ENCODE results near the gene ACVRL1.

DNA sequence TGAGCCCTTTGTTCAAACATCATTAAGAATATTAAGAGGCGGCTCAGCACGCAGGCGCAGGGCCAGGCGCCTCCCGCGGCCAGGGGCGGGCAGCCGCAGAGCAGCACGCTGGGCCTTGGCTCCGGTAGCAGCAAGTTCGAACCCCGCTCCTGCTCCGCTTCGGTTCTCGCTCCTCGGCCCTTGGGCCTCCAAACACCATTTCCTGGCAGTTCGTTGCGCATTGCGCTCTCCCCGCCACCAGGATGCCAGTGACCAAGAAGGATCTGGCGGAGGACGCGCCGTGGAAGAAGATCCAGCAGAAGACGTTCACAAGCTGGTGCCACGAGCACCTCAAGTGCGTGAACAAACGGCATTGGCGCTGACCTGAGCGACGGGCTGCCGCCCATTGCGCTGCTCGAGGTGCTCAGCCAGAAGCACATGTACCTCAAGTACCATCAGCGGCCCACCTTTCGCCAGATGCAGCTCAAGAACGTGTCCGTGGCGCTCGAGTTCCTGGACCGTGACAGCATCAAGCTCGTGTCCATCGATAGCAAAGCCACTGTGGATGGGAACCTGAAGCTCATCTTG, 6.9 kb upstream of the ACVRL1 start:
- TF ChIP-seq, protein P1, sequence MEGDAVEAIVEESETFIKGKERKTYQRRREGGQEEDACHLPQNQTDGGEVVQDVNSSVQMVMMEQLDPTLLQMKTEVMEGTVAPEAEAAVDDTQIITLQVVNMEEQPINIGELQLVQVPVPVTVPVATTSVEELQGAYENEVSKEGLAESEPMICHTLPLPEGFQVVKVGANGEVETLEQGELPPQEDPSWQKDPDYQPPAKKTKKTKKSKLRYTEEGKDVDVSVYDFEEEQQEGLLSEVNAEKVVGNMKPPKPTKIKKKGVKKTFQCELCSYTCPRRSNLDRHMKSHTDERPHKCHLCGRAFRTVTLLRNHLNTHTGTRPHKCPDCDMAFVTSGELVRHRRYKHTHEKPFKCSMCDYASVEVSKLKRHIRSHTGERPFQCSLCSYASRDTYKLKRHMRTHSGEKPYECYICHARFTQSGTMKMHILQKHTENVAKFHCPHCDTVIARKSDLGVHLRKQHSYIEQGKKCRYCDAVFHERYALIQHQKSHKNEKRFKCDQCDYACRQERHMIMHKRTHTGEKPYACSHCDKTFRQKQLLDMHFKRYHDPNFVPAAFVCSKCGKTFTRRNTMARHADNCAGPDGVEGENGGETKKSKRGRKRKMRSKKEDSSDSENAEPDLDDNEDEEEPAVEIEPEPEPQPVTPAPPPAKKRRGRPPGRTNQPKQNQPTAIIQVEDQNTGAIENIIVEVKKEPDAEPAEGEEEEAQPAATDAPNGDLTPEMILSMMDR (IDR thresholded peaks at IDR 0.05; ENCODE audit: low read depth, low read length) = no peak
- TF ChIP-seq, protein P2, sequence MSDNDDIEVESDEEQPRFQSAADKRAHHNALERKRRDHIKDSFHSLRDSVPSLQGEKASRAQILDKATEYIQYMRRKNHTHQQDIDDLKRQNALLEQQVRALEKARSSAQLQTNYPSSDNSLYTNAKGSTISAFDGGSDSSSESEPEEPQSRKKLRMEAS (IDR thresholded peaks at IDR 0.05; ENCODE audit: low read depth, low read length) = no peak
- TF ChIP-seq POLR2A (IDR thresholded peaks at IDR 0.05; ENCODE audit: extremely low read depth, insufficient read length) (no peak), MYC (IDR thresholded peaks at IDR 0.05; ENCODE audit: low read depth, low read length) (no peak)
